ENCODE measurements around the gene UBXN6. TPM values are rescaled to one million over a fixed set of nuclear protein-coding genes. Genes with fewer than 3 reads are reported as not detected.

The UBXN6 gene
- polyA plus RNA-seq, 1 donor = 145 TPM

DNA sequence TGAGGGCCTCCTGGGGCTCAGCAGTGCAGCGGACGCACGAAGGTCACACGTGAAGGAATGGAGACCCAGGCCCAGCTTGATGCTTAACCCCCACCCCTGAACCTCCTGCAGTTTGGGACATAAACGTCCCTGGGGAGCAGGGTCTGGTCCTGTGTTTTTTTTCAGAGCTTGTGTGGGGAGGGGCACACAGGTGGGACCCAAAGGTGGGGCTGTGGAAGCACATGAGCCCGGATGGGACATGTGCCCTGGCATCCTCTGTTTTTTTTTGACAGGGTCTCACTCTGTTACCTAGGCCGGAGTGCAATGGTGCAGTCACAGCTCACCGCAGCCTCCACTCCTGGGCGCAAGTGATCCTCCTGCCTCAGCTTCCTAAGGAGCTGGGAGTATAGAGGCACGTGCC is 20.5 kb downstream of the UBXN6 start:
- DNase-seq = no peak

DNA sequence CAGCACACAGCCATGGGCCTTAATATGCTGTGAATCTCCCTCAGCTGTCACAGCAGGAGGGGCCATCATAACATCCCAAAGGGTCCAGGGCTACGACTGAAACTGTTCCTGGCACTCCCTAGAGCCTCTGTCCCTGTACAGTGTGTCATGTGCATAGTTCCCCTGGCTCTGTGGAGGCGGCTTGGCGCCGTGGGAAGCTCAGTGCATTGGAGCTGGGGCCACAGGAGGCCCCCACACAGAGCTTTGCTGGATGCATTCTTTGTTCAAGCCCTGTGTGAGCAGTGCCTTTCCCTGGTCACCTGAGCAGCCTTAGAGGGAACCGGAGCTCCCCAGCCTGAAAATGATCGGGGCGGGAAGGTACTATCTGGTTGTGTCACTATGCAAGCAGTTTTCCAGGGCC is 21.4 kb downstream of the UBXN6 start:
- no peak for DNase-seq

DNA sequence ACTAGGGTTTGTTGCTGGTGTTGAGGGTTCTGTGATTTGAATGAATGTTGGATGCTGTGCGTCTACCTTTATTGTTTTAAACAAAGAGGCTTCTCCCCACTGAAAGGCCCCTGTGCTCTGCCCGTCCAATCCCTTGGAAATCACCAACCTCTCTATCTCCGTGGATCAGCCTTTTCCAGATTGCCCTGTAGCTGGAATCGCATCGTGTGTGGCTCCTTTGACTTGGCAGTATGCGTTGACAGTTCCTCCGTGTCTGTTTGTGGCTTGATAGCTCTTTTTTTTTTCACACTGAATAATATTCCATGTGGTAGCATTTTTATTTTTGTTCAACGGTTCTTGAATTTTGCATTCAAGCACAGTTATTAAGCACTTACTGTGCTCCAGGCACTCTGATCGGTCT is 23.2 kb downstream of the UBXN6 start:
- DNase-seq = no peak

DNA sequence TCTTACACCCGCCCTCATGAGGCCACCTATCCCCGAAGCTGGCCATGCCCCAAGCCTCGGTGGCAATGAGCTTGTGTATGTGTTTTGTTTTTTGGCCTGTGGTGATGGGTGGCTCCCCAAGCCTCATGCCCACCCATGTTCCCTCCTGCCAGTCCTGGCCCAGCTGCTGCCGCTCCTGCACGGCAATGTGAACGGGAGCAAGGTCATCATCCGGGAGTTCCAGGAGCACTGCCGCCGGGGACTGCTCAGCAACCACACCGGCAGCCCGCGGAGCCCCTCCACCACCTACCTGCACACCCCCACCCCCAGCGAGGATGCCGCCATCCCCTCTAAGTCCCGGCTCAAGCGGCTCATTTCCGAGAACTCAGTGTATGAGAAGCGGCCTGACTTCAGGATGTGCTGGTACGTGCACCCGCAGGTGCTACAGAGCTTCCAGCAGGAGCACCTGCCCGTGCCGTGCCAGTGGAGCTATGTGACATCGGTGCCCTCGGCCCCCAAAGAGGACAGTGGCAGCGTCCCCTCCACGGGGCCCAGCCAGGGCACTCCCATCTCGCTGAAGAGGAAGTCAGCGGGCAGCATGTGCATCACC is 24.6 kb downstream of the UBXN6 start:
- no peak for DNase-seq

DNA sequence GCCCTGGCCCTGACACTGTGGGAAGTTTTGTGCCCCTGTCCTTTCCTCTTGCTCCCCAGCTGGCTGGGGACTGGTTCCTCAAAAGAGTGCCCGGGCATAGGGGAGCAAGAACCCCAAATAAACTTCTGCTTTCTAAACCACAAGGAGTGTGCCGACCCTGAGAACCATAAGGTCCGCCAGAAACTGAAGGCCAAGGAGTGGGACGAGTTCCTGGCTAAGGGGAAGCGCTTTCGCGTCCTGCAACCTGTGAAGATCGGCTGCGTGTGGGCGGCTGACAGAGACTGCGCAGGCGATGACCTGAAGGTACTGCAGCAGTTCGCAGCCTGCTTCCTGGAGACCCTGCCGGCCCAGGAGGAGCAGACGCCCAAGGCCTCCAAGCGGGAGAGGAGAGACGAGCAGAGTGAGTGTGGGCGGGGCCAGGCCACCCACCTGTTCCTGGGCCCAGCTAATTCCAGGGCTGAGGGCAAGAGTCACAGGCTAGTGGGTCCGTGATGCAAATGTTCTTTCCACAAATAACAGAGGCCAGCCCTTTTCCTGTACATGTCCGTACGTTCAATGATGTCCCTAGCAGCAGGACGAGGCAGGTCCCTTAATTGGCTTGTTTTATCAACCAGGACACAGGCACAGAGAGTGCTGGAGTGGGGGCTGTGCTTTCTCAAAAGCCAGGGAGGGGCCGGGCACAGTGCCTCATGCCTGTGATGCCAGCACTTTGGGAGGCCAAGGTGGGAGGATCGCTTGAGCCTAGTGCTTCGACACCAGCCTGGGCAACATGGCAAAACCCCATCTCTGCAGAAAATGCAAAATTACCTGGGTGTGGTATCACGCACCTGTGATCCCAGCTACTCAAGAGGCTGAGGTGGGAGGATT is 25.6 kb downstream of the UBXN6 start:
- no peak for DNase-seq

DNA sequence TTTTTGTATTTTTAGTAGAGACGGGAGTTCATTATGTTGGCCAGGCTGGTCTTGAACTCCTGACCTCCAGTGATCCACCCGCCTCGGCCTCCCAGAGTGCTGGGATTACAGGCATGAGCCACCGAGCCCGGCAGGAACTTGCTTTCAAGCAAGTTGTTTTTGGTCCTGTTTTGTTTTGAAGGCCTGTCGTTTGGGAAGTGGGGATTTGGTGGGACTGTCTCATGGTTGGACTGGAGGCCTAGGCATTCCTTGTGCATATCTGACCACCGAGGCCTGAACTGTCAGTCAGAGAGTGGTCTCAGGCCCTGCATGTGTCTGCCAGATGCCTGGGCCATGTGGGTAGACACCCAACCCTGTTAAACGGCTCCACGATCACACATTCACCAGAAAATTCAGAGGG is 26.3 kb downstream of the UBXN6 start:
- DNase-seq = no peak

DNA sequence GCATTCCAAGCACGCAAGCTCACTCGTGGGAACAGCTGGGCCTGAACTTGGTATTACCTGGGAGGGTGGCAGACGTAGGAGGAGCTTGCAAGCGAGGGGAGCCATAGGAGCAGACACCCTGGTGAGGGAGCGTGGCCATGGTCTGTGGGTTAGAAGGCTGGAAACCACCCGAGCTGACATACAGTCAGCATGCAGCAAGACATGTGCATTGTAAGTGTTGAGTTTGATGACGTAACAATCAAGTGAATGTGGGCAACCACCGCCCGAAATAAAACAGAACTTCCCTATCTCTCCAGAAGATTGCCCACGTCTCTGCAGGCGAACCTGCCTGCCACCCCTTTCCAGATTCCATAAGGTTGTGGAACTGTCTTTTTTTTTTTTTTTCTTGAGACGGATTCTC is 26.8 kb downstream of the UBXN6 start:
- DNase-seq = no peak

DNA sequence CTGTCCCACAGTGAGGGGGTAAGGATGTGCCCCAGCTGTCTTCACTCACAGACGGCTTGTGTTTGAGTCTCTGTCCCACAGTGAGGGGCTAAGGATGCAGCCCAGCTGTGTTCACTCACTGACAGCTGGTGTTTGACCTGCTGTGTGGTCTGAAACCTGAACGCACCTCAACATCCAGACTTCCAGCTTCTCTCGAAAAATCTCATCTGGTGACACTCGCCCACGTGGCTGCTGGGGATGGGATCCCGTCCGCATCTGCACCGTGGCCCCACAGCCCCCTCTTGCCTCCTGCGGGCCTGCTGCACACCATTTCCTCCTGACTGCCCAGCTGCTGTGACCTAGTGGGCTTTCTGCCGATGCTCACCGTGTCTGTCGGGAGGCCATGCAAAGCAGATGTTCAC is 27.8 kb downstream of the UBXN6 start:
- DNase-seq = no peak

DNA sequence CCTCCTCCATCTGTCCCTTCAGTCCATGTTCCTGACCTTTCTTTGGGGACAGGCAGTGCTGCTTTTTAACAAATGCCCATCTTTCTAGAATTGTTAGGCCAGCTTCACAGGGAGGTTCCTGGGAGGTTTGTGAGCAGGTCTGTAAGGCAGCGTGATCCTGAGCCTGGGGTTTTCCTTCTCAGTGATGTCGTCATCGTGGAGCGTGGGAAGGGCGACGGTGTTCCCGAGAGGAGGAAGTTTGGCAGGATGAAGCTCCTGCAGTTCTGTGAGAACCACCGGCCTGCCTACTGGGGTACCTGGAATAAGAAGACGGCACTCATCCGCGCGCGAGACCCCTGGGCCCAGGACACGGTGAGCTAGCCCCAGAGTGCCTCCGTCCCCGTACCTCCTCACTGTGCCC is 28.3 kb downstream of the UBXN6 start:
- DNase-seq = no peak

DNA sequence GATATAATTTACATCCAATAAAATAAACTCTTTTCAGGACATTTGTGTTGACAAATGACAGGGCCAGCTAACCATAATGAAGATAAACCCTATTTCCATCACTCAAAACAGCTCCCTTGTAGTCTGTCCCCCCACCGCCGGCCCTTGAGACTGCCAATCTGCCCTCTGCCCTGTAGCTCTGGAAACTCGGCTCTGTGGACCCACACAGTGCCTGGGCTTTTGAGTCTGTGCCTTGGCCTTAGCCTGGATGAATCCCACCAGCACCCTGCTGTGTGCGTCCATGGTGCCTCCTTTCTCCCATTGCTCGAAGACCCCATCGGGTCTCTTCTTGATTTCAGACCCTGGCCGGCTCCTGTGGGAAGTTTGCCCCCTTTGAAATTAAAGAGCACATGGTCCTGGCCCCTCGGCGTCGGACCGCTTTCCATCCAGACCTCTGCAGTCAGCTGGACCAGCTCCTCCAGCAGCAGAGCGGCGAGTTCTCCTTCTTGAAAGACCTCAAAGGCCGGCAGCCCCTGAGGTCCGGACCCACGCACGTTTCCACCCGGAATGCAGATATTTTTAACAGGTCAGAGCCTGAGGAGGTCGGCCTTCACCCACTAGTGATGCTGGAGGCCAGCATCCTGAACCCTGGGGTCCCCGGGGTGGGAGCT is 29.1 kb downstream of the UBXN6 start:
- DNase-seq = no peak

DNA sequence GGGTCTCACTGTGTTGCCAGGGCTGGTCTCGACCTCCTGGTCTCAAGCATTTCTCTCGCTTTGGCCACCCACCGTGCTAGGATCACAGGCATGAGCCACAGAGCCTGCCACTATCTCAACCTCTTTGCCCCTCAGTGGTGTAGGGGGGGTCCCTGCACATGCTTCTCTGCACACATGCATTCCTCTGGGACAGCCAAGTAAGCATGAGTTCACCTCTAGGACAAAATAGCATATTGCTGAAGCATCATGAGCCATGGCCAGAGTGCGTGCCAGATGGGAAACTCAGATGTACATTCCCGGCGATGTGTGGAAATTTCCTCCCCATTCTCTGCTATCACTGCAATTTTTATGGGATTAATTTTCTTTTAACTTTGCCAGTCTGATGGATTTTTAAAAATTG is 32.1 kb downstream of the UBXN6 start:
- DNase-seq = peak; percentile 61

DNA sequence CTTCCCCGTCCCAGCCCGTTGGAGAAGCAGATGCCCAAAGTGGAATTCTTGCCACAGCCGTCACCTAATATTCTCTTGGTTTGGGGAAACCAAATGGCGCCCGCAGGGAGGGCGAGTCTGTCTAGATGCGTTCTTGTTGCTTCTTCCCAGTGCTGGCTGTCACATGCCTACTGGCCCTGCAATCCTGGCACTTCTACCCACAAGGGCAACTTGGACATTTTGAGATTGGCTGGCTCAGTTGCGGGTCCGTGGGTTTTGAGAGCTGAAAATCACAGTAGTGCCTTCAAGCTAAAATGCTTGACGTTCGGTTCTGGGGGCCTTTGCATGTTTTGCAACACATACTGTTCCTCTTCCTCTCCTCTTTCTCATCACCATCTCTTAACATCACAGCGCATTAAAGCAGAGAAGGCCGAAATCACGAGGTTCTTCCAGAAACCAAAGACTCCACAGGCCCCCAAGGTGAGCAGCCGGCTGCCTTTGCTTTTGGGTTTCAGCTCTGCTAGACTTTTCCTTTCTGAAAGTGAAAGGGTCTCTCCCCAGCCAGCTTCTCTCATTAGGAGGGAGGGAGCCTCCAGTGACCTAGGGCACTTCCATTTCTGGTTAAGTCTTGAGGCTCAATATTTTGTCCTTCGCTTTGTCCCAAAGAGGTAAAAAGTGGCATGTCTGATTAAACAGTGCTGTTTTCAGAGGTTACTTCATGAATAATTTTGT is 34.0 kb downstream of the UBXN6 start:
- DNase-seq = no peak

DNA sequence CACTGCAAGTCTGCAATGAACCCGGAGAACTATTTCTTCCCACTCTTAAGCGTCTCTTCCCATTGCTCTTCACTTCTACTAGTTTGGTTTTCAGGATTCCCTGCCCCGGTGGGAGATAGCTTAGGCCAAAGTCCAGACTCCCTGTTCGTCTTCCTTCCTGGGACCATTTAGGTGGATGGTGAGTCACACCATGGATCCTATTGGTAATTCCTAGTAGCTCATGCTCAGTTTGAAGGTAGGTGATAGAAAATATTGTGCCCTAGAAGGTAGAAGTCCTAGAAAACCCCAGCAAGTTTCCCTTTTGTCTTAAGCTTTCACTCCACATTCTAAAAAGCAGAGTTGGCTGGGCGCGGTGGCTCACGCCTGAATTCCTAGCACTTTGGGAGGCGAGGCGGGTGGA is 41.3 kb downstream of the UBXN6 start:
- DNase-seq = no peak

DNA sequence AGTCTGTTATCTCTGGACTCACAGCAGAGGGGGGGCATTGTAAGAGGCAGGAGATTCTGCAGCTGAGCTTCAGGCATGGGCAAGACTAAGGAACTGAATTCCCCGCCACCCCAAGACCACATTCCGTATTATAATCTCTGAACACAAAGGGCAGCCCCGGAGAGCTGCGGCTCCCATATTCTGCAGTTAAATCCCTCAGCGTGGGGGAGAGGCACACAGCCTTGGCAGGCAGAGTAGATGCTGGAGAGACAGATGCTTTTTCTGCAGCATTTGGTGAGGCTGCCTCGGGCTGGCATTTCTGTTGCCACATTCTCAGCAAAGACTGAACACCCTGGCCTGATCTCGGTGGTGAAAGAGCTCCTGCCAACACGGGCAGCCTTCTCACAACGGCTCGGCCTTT is 42.2 kb downstream of the UBXN6 start:
- no peak for DNase-seq

DNA sequence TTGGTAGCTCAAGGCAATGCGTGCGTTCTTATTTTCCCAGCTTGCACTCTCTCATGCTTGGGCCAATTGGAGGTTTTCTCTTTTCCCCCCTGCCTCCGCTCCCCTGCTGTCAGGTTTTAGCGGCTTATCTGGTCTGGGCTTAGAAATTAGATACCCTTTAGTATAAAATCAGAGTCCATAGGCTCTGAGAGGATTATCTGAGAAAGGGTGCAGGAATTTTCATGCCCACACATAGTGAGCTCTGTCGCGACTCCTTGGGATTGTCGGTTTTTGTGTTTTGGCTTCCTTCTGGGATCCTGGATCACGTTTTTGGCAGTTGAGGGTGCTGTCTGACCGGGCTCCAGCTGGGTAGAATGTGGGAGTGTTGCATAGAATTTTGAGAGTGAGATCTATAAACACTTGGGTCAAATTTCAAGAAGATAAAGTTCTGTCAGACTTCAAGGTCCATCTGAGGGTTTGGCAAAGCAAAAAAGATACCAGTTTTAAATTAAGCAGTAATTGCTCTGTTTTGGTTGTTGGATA is 42.7 kb downstream of the UBXN6 start:
- DNase-seq = no peak

DNA sequence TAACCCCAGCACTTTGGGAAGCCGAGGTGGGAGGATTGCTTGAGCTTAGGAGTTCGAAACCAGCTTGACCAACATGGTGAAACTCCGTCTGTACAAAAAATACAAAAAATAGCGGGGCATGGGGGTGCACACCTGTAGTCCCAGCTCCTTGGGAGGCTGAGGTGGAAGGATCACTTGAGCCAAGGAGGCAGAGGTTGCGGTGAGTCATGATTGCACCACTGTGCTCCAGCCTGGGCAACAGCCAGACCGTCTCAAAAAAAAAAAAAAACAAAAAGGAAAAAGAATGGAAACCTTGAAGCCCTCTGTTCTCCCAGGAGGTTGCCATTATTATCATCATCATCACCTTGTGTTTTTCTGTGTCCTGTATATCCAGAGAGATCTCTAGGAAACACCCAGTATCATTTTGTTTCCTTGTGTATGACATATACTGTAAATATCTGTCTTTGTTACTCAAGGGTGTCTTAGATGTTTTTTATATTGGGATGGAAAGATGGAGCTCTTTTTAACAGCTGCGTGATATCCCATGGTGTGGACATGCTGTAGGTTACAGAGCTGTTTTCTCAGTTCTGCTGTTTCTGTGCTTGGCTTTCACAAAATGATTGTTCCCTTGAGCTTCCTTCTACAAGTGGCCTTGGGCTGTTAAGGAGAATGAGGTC is 43.3 kb downstream of the UBXN6 start:
- no peak for DNase-seq

DNA sequence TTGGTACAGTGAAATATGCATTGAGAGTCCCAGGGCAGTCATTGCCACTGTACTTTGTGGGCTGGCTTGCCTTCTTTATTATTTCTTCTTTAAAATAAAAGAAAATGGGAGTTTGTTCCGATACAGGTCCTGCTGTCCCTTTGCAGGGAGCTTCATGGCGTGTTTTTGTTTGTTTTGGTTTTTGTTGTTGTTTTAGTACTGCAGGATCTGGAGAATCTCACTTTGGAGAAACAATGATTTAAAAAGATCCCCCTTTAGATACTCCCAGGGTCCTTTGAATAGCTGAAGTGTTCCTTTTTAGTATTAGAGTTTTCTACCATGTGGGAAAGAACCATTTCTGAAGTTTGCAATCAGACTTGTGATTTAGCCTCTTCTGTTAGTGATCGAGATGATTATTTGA is 44.0 kb downstream of the UBXN6 start:
- DNase-seq = no peak

DNA sequence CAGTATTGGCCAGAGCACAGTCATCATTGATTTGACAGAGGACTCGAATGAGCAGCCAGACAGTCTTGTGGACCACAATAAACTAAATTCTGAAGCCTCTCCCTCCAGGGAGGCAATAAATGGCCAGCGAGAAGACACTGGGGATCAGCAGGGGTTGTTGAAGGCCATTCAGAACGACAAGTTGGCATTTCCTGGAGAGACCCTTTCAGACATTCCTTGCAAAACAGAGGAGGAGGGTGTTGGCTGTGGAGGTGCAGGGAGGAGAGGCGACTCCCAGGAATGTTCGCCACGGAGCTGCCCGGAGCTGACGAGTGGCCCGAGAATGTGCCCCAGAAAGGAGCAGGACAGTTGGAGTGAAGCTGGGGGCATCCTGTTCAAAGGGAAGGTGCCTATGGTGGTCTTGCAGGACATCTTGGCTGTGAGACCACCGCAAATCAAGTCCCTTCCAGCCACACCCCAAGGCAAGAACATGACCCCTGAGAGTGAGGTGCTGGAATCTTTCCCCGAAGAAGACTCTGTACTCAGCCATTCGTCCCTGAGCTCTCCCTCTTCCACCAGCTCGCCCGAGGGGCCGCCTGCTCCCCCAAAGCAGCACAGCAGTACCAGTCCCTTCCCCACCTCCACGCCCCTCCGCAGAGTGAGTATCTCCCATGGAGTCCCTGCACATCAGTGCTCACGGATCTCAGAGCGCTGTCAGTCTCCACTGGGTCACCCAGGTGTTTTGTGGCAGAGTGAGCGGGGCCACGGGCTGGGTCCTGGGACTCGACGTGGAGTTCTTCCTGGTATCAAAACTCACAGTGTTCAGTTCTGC is 48.3 kb downstream of the UBXN6 start:
- no peak for DNase-seq

DNA sequence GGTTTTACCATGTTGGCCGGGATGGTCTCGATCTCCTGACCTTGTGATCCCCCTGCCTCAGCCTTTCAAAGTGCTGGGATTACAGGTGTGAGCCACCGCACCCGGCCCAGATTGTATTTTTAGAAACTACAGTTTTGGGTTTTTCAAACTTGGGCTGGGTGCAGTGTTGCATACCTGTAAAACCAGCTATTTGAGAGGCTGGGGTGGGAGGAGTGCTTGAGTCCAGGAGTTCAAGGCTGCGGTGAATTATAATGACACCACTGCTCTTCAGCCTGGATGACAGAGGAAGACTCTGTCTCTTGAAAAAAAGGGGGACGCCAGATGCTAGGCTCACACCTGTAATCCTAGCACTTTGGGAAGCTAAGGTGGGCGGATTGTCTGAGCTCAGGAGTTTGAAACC is 51.0 kb downstream of the UBXN6 start:
- no peak for DNase-seq

DNA sequence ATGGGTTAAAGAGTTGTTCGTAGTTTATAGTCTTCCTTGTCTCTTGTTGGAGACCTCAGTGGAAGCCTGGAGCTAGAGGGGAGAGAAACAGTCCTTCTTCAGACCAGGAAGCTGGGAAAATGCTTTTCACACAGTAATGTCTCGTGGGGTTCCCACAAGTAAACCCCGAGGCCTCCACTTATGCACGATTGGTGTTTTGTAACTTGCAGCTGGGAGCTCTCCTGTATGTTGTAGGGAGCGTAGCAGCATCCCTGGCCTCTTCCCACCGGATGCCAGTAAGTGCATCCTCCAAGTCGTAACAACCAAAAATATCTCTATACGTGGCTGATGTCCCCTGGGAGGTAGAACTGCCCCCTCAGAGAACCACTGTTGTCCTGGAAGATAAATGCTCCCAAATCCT is 51.6 kb downstream of the UBXN6 start:
- DNase-seq = no peak

DNA sequence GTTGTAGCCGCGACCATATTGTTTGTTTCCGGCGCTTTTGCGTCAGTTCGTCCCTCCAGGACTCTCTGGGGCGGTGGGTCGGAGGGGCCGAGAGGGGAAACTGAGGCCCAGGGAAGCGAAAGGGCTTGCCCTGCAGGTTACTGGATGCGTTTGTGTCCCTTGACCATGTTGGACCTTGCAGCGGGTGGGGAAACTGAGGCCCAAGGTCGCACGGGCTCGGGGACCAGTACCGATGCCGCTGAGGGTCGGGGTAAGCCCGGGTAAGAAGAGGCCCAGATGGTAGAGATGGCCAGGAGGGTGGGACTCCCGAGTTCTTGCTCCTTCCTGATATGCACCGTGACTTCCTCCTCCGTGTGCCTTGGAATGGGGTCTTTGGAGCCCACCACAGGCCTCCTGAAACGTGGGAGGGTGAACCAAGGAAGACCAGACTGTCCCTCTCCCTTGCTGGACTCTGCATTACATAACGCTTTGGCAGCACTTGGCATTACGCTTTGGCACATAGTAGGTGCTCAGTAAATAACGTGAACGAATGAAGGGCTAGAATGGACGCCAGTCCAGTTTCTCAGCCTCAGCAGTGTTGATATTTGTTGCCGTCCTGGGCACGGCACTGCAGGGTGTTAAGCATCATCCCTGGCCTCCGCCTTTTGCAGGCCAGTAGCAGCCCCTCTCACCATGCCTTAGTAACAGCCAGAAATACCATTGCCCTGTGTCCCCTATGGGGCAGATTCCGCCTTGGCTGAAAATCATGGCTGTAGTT is 54.4 kb downstream of the UBXN6 start:
- no peak for DNase-seq

Measured in hindlimb muscle (tissue), 1 donor.